GM21360 (cell line): ENCODE results near the gene B4GALNT1.
"Not testable (repeated sequence)": the region's sequence is repeated elsewhere in the genome, so short reads cannot be mapped to it uniquely, and the experiment has no call there.

Experiments
- ATAC-seq: cut with Tn5 transposase; IDR thresholded peaks from one replicate; pipeline ENCODE4 v1.9.1; 2021; ENCODE audit warnings: mild to moderate bottlenecking, moderate library complexity; ENCODE audit not compliant: unreplicated experiment

B4GALNT1 gene

GRCh38 chr12:57588951-57589610 is 43.9 kb downstream of the B4GALNT1 start:
- not testable (repeated sequence) for ATAC-seq

DNA sequence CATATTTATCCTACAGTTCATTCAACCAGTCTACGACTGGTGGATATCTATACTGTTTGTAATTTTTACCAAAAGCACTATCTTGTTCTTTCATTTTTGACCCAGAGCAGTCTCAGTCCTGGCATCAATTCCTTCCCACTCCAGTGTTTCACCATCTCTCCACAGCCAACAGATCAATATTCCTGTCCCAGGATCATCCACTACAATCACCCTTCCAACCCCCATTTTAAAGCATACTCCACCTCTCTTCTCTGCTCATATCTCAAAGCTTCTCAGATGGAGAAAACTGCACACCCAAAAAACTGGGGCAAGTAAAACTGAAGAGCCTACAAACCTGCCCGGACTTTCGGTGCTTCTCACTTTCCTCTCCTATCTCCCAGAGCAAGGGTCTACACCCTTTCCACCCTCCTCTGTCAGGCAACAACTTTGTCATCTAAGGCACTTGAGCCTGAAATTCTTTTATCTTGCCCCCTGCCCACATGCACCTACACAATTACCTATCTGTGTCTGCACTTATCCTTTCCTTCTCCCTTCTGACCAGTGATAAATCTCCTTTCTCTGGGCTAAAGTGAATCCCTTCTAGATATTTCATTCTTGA is 46.1 kb downstream of the B4GALNT1 start:
- no peak for ATAC-seq

- no peak for ATAC-seq
Observed at GRCh38 chr12:57586128-57586527, 46.9 kb downstream of the B4GALNT1 start.

DNA sequence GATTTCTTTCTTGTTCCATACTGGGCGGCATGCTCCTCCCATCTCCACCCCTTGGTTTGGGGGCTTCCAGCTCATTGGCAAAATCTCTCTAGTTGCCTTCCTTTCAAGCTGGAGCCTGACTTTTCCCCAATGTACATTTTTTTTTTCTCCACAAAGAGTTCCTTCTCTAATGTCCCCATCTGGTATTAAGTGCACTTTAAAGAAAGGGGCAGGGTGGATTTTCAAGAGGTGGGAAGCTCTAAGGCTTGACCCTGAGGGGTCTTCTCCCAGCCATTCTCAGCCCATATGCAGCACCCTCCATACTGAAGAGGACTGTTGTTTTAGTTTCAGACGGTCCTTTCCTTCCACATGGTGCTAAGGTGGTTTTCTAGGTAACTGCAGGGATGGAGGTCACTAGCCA is 47.8 kb downstream of the B4GALNT1 start:
- no peak for ATAC-seq

GRCh38 chr12:57584690-57585089 is 48.3 kb downstream of the B4GALNT1 start:
- ATAC-seq, result no peak

DNA sequence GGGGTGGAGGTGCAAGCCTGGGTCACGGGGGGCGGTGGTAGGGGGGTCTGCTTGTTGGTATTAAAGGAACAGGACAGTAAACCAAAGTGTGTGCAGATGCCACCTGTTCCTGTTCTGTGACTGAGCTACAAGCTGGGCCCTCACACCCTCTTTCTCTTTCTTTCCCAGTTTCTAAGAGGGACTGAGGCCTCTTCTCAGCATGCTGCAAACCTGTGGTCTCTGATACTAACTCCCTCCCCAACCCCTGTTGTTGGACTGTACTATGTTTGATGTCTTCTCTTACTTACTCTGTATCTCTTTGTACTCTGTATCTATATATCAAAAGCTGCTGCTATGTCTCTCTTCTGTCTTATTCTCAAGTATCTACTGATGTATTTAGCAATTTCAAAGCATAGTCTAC is 49.0 kb downstream of the B4GALNT1 start:
- ATAC-seq, result no peak

GRCh38 chr12:57583008-57583831 is 49.8 kb downstream of the B4GALNT1 start:
- ATAC-seq, result peak; percentile 95

- no peak for ATAC-seq
Observed at GRCh38 chr12:57582440-57582839, 50.6 kb downstream of the B4GALNT1 start.

DNA sequence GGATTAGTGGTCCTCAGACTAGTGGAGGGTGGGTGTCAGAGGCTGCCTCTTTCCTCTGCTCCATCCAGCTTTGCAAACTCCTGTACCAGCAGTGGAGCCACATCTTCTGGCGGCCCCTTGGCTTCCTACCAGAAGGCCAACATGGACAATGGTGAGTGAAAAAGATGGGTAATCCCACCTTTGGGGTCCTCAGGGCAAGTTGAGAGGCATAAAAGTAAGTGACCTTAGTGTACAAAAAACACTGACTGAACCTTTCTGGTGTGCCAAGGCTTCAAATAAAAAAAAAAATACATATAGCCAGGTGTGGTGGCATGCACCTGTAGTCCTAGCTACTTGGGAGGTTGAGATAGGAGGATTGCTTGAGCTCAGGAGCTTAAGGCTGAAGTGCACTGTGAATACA is 51.2 kb downstream of the B4GALNT1 start:
- ATAC-seq, result no peak

DNA sequence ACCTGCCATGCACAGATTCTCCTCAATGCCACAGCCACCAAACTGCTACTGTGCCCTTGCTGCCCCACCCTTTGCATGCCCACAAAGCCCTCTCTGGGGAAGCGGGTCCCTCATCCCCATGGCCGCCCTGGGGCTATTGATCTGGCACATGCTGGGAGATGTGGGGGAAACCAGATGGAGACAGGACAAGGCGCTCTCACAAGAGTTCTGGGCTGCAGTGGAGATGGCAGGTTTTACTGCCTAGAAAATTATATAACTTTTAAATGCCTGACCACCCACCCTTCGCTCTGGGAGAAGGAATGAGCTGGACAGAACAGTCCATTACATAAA is 52.6 kb downstream of the B4GALNT1 start:
- ATAC-seq, result no peak

- no peak for ATAC-seq
Observed at GRCh38 chr12:57579677-57580465, 53.1 kb downstream of the B4GALNT1 start.

- no peak for ATAC-seq
Observed at GRCh38 chr12:57579011-57579410, 54.0 kb downstream of the B4GALNT1 start.

DNA sequence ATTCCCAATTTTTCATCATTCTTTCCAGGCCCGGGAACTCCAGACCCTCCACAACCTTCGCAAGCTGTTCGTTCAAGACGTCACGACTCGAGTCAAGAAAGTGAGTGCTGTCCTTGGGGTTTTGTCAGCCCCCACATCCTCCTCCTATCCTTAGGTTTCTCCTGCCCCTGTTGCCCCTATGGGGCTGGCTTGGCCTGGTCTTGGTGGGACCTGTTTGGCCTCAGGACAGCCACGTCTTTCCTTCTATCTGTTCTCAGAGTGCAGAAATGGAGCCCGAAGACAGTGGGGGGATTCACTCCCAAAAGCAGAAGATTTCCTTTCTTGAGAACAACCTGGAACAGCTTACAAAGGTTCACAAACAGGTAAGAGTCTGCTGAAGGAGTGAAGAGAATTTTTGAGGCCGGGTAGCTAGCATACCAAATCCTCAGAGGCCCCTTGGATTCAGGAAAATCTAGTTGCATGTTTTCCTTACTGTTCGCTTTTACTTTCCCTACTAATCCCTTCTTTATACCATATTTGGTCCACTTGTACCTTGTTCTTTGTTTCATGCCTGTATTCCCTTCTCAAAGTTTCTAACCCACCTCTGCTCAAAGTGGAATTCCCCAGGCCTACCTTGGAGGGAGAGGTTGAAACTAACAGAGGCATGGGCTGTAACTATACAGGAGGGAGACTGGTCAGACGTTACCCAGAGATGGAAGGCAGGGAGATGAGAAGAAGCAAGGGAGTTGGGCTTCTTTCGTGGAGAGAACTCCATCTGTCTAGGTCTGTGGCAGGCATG is 54.8 kb downstream of the B4GALNT1 start:
- no peak for ATAC-seq

DNA sequence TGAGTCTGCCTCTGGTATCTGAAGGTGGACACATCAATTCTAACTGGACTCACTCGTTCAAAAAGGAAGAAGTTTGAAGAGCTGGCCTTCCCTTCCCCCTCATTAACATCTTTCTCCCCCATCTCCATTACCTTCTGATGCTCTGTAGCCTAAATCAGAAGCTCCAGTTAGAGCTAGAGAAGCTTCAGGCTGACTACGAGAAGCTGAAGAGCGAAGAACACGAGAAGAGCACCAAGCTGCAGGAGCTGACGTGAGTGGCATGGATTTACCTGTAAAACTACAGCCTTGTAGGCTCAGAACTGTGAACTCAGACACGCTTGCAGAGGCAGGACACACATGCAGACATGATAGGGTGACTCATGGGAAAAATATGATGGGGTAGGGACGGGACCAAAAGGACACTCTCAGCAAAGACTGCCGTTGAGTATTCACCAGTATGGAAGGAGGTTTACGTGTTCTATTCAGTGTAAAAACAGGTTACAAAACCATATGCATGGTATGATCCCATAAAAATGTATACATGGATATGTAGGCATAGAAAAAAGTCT is 56.3 kb downstream of the B4GALNT1 start:
- ATAC-seq, result no peak
